ENCODE data around the gene GAP43.

Gene GAP43

DNA sequence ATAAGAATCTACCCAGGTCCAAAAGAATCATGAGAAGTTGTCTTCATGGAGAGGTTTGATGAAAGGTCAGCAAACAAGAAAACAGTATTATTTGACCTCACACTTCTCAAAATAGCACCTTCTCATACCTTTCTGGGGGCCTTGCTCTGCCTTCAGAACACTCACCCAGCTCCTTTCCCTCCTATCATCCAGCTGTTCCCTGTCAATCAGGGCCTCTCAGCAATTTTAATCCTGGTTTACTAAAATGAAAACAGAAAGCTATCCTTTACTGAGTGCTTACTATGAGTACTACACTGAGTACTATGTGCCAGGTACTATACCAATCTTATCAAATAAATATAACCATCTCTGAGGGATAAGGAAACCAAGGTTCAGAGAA is 138.6 kb downstream of the GAP43 start:
- DNase-seq (ENCODE audit: low read depth in 2 of 2), result no peak

DNA sequence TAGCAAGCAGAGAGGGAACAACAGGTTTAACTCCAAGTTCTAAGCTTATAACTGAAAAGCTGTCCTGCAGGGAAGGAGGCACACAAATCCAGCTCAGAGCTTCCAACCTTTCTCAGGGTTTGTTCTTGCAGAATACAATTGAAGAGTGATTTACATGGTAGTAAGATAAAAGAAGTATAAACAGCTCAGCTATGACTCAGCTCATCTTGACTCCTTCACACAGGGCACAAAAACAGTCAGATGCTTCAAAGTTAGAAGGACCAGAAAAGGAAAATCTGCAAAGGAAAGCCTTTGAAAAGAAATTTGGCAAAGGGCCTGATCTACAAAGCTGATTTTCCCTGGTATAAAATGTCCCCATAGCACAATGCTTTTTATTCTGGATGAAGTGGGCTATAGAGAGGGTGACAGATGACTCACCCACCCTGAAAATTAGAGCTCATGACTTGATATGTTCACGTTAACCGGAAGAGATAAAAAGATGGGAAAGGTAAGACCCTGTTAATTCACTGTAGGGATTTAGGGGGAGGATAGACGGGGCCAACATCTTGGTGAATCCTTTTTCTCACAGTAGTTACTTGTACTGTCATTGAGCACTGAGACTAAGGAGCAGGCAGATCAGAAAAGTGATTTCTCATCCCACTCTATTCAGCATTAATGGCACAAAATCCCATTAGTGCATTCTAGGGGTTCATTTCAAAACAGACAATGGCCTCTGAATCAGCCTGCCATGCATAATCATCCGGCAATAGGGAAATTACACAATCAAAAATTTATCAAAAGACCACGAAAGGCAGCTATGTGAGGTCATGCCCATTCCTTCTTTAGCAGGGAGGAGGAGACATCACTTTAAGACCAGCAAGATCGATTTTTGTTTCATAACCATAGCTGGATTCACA is 143.5 kb downstream of the GAP43 start:
- no peak for DNase-seq (ENCODE audit: low read depth in 2 of 2)

DNA sequence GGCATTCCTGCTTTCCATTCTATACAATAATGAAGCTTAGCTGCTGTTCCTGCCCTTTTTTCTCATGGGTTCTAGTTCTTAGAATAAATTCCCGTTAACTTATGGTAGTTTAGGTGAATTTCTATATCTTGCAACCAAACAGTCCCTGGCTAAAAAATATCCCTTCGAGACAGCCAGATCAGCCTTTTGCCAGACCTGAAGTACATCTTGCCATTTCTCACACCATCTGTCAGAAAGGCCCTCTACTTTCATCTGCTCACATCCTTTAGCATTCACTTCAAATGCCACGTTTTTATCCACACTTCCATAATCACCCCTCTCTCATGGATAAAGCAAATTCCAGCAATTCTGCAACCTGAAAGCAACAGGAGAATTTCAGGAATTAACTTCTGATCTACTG is 145.4 kb downstream of the GAP43 start:
- no peak for DNase-seq (ENCODE audit: low read depth in 2 of 2)

All from stimulated activated CD4-positive, alpha-beta T cell treated with anti-CD3 and anti-CD28 coated beads, Interleukin-4, amount 100 ng/mL, for 48 hours (primary cell).